Spinal cord (tissue), 10 donors: ENCODE results near the gene ATP8A2. TPM values are rescaled to one million over a fixed set of nuclear protein-coding genes. Genes with fewer than 3 reads are reported as not detected.

Experiments used
- DNase-seq, 6 donors: peaks; one replicate each; pipeline versions ENCODE4 v3.0.0 to v3.0.0-alpha.2; 2013 to 2015; ENCODE audit warnings: low spot score in 6 of 6, low read depth in 4 of 6
- H3K27ac ChIP-seq: one replicate; pipeline ENCODE4 v1.5.1; 2013; ENCODE audit warnings: low read depth, low read length, control low read depth
- H3K27me3 ChIP-seq: one replicate; pipeline ENCODE4 v1.6.1; 2013; ENCODE audit warnings: low read length; ENCODE audit not compliant: control insufficient read depth, insufficient read depth
- H3K36me3 ChIP-seq: one replicate; pipeline ENCODE4 v1.6.1; 2013; ENCODE audit warnings: low read length; ENCODE audit not compliant: control insufficient read depth, insufficient read depth
- H3K4me1 ChIP-seq: one replicate; pipeline ENCODE4 v1.6.1; 2013; ENCODE audit warnings: low read length; ENCODE audit not compliant: control insufficient read depth, insufficient read depth
- H3K4me3 ChIP-seq: one replicate; pipeline ENCODE4 v1.5.1; 2013; ENCODE audit warnings: low read depth, low read length, control low read depth
- H3K9me3 ChIP-seq: one replicate; pipeline ENCODE4 v1.6.1; 2013; ENCODE audit warnings: low read length; ENCODE audit not compliant: control insufficient read depth, insufficient read depth
- WGBS: methylation state at CpG from one replicate; pipeline ENCODE4 v1.1.5; 2013; ENCODE audit warnings: missing lambda C conversion rate; ENCODE audit not compliant: insufficient coverage; 5-methylcytosine and 5-hydroxymethylcytosine counted together
- polyA plus RNA-seq, 2 donors: library from polyadenylated mRNA; unstranded; fragments of 120-200 nt; gene quantifications; one replicate each; pipeline ENCODE4 v1.2.1, GENCODE V29; 2013; ENCODE audit not compliant: insufficient read length in 2 of 2
- total RNA-seq, 2 donors: library from RNA; depleted of rRNA in 1 of 2; stranded (reverse); fragments of 120-200 nt in 1 of 2; fragments of >200 nt in 1 of 2; gene quantifications; one replicate each; pipeline versions ENCODE4 v1.2.3 to v1.2.4, GENCODE V29; 2013 to 2014
- donor health status: healthy.

The ATP8A2 gene
- total and polyA plus RNA-seq, 4 donors, result 14.9 to 59.0 (median 28.0) TPM

DNA sequence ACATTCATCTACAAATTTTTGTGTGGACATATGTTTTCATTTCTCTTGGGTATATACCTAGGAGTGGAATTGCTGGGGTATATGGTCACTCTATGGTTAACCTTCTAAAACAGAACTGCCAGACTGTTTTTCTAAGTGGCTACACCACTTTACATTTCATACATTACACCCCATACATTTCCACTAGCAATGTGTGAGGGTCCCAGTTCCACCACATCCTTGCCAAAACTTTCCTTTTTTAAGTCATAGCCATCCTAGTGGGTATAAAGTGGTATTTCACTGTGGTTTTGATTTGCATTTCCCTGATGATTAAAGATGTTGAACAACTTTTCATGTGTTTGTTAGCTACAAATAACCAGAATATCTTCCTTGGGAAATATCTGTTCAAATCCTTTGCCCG is 344.0 kb downstream of the ATP8A2 start:
- Histone ChIP-seq H3K4me1 (peaks cover 4% of the 10 kb centered on the region), H3K4me3 (no peak overlapping the region), H3K9me3 (no peaks in the 10 kb centered on the region), H3K27ac (no peak overlapping the region), H3K27me3 (no peaks in the 10 kb centered on the region), H3K36me3 (no peaks in the 10 kb centered on the region)
- no peak for DNase-seq
- WGBS, result no CpG with 5 or more reads among the region's 1 CpG

DNA sequence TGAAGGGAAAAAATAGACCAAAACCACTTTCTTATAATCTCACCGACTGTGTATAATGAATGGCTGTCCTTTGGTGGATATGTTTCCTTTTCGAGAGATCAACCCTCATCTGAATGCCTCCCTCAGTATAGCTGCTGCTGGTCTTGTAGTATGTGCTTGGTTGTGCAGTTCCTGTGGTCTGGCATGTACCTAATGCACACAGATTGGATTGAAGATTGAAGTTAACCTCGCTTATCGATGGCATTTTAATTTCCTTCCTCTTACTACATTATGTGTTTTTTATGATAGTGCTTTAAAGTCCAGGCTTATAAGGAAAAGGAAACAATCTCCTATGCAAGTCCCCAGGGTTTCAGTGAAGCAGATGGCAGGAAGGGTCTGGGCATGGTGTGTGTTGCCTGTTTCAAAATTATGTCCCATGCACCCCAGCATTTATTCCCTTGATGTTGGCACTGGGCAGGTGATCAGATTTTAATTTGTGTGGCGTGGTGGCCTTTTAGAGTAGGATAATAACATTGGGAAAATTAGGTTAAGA is 346.0 kb downstream of the ATP8A2 start:
- DNase-seq, result no peak
- no peaks in the 10 kb centered on the region for H3K9me3 ChIP-seq
- H3K4me1 ChIP-seq, result peaks cover 4% of the 10 kb centered on the region
- WGBS, result no CpG with 5 or more reads among the region's 5 CpGs
- H3K27me3 ChIP-seq, result no peaks in the 10 kb centered on the region
- no peak overlapping the region for H3K4me3 ChIP-seq
- H3K36me3 ChIP-seq, result no peaks in the 10 kb centered on the region
- no peak overlapping the region for H3K27ac ChIP-seq

DNA sequence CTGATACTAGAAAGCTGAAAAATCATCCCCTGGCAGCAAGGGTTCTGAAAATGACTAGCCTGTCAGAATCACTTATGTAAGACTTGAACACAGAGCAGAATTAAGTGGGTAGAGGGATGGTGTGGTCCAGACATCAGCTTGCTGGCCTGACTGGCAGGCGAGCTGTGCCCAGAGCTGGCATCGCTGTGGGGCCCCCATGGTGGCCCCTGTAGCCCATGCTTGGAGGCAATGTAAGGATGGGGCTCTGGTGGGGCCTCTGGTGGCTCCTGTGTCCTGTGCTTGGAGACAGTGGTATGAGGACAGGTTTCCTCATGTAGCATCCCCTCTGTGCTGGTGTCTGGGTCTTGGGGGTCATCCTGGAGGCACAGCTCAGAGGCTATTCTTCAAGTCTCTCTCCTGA is 347.9 kb downstream of the ATP8A2 start:
- H3K4me1 ChIP-seq, result peaks cover 4% of the 10 kb centered on the region
- 94% methylated on average over 2 of the region's 2 CpGs for WGBS
- no peak overlapping the region for H3K27ac ChIP-seq
- H3K4me3 ChIP-seq, result no peak overlapping the region
- no peaks in the 10 kb centered on the region for H3K36me3 ChIP-seq
- H3K27me3 ChIP-seq, result no peaks in the 10 kb centered on the region
- no peaks in the 10 kb centered on the region for H3K9me3 ChIP-seq
- no peak for DNase-seq

DNA sequence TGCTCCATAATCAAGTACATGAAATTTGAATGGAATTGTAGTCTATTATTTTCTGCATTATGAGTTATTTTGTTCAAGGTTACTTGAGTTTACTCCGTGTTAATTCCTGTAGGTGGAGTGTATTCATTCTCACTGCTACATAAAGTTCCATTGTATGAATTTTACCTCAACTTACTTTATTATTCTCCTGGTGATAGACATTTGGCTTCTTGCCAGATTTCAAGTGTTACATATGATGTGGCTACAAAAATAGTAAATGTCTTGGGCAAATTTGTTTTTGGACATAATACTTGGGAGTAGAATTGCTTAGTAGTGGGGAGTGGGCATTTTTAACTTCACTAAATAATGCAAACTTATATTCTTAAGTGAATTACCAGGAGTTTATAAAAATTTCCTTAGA is 351.1 kb downstream of the ATP8A2 start:
- WGBS, result no CpG with 5 or more reads among the region's 1 CpG
- H3K4me1 ChIP-seq, result peaks cover 7% of the 10 kb centered on the region

DNA sequence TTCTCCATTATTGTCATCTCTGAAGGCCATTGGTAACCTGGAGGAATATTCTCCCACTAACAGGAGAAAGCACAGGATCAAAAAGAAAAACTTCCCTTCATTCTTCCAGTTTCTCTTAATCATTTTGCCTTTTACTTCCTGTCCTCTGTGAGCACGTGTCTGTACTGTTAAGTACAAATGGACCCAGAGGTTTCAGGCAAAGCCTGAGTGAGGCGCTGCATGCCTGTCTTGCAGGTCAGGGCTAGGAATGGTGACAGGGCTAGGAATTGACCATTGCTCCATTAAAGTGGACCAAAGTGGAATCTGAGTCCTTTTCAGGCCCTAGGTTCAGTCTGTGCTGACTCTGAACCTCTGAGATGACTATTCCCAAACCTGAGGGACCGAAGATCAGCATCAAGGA is 353.3 kb downstream of the ATP8A2 start:
- Histone ChIP-seq H3K4me1 (peaks cover 3% of the 10 kb centered on the region), H3K36me3 (no peaks in the 10 kb centered on the region), H3K9me3 (no peaks in the 10 kb centered on the region), H3K27me3 (no peaks in the 10 kb centered on the region), H3K27ac (no peak overlapping the region), H3K4me3 (no peak overlapping the region)
- 92% methylated on average over 3 of the region's 3 CpGs for WGBS
- DNase-seq, result no peak

More for the DNA sequence above, 351.1 kb downstream of the ATP8A2 start:
- no peaks in the 10 kb centered on the region for H3K27me3 ChIP-seq
- H3K9me3 ChIP-seq, result no peaks in the 10 kb centered on the region
- DNase-seq, result no peak
- H3K36me3 ChIP-seq, result no peaks in the 10 kb centered on the region
- H3K4me3 ChIP-seq, result no peak overlapping the region
- H3K27ac ChIP-seq, result no peak overlapping the region

DNA sequence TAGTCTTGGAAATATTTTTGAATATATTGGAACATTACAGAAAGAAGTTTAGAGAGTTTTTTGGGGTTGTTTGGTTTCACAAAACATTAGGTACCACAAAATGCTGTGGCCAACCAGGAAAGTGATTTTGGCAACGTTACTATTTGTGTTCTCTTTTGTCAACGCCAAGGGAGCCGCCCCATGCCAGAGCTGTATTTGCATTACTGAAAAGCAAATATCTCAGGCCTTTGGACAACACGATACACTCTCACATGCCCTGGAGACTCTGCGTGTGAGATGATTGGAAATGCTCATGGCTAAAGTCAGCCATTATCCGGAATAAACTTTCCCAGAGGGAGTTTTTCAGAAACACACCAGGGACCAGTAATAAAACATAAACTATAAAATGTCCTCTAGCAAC is 355.5 kb downstream of the ATP8A2 start:
- Histone ChIP-seq H3K4me1 (peaks cover 3% of the 10 kb centered on the region), H3K36me3 (no peaks in the 10 kb centered on the region), H3K27ac (no peak overlapping the region), H3K4me3 (no peak overlapping the region), H3K9me3 (no peaks in the 10 kb centered on the region), H3K27me3 (no peaks in the 10 kb centered on the region)
- peak in 1 of 6 donors; percentile 43 for DNase-seq
- 43% methylated on average over 3 of the region's 6 CpGs for WGBS

DNA sequence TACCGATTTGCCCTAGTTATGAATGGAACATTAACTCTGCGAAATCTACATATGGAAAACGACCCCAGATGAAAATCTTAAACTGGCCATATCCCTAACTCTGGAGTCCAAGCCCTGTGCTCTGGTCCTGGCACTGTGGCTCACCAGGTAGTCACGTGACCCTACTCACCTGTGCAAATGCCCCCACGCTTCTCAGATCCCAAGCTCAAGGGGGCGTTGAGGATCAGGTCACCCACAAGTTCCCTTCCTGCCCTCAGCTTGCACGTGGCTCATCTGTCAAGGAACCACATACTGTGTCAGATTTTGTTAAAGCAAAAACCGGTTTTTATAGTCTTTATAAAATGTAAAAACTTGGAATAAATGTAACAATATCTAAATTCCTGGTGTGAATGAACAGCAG is 356.0 kb downstream of the ATP8A2 start:
- Histone ChIP-seq H3K9me3 (no peaks in the 10 kb centered on the region), H3K4me1 (peaks cover 3% of the 10 kb centered on the region), H3K27me3 (no peaks in the 10 kb centered on the region), H3K4me3 (no peak overlapping the region), H3K27ac (no peak overlapping the region), H3K36me3 (no peaks in the 10 kb centered on the region)
- 56% methylated on average over 6 of the region's 8 CpGs for WGBS
- no peak for DNase-seq

DNA sequence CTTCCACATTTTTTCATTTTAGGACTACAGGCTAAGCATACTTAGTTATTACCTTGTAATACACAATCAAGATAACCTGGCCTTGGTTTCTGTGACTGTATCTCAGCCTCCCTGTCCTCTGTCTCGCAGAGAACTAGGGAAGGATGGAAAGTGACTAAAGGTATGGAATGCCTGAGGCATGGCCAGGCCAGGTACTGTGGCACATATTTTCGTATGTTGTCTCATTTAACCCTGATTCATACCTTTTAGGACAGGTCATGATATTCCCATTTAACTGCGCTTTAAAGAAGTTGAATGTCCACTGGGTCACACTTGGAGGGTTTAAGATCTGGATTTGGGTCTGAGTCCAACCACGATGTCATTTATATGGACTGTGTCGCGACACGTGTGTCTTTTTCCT is 357.4 kb downstream of the ATP8A2 start:
- WGBS, result 89% methylated on average over 5 of the region's 7 CpGs
- Histone ChIP-seq H3K27me3 (no peaks in the 10 kb centered on the region), H3K36me3 (no peaks in the 10 kb centered on the region), H3K4me1 (peaks cover 3% of the 10 kb centered on the region), H3K9me3 (no peaks in the 10 kb centered on the region), H3K27ac (no peak overlapping the region), H3K4me3 (no peak overlapping the region)
- DNase-seq, result no peak

DNA sequence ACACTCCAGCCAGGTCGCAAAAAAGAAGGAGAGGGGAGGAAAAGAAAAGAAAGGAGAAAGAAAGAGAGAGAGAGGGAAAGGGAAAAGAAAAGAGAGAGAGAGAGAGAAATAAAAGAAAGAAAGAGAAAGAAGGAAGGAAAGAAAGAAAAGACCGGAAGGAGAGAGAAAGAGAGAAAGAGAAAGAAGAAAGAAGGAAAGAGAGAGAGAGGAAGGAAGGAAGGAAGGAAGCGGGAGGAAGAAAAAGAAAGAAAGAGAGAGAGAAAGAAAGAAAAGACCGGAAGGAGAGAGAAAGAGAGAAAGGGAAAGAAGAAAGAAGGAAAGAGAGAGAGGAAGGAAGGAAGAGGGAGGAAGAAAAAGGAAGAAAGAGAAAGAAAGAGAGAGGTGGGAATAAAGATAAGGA is 359.3 kb downstream of the ATP8A2 start:
- H3K9me3 ChIP-seq, result no peaks in the 10 kb centered on the region
- peaks cover 3% of the 10 kb centered on the region for H3K4me1 ChIP-seq
- no peaks in the 10 kb centered on the region for H3K27me3 ChIP-seq
- no peak overlapping the region for H3K27ac ChIP-seq
- no peak for DNase-seq
- H3K36me3 ChIP-seq, result no peaks in the 10 kb centered on the region
- WGBS, result 100% methylated on average over 3 of the region's 4 CpGs
- H3K4me3 ChIP-seq, result no peak overlapping the region

DNA sequence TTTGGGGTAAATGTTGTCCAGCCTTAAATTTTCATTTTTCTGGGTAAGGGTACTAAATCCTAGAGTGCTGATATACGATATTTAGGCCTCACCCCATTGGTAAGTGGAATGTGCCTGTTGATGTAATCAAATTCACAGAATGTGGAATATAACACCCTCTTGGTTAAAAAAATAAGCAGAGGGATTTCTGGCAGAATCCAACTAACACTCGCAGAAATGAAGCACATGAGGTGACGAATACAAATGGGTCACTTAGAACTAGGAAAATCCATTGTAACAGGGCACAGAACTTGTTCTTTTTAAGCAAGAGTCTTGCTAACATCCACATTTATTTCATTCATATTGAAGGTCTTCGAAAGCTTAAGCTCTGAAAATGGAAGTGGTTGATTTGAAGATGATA is 359.8 kb downstream of the ATP8A2 start:
- no peak overlapping the region for H3K4me3 ChIP-seq
- no CpG with 5 or more reads among the region's 4 CpGs for WGBS
- H3K36me3 ChIP-seq, result no peaks in the 10 kb centered on the region
- H3K4me1 ChIP-seq, result peaks cover 3% of the 10 kb centered on the region
- DNase-seq, result no peak
- H3K9me3 ChIP-seq, result no peaks in the 10 kb centered on the region
- H3K27ac ChIP-seq, result no peak overlapping the region
- H3K27me3 ChIP-seq, result no peaks in the 10 kb centered on the region
